Parathyroid adenoma (tissue), 2 donors: Measurements from ENCODE around the gene NAV2.

Experiments used
- H2AFZ ChIP-seq: fragments of 300-600 bp; sonication (generic); one replicate; pipeline ENCODE4 v1.7.0; 2017; ENCODE audit warnings: antibody characterized with exemption, mild to moderate bottlenecking
- H3K27ac ChIP-seq: fragments of 300-600 bp; sonication (generic); one replicate; pipeline ENCODE4 v1.7.0; 2017
- H3K27me3 ChIP-seq: fragments of 300-600 bp; sonication (generic); one replicate; pipeline ENCODE4 v1.7.0; 2017; ENCODE audit warnings: low read length; ENCODE audit not compliant: control insufficient read depth, insufficient read depth
- H3K36me3 ChIP-seq: fragments of 300-600 bp; sonication (generic); one replicate; pipeline ENCODE4 v1.7.0; 2017; ENCODE audit warnings: low read length; ENCODE audit not compliant: control insufficient read depth, insufficient read depth
- H3K4me1 ChIP-seq: fragments of 300-600 bp; sonication (generic); one replicate; pipeline ENCODE4 v1.7.0; 2017; ENCODE audit warnings: control low read depth
- H3K4me2 ChIP-seq: fragments of 300-600 bp; sonication (generic); one replicate; pipeline ENCODE4 v1.7.0; 2017; ENCODE audit warnings: low read length
- H3K4me3 ChIP-seq: fragments of 300-600 bp; sonication (generic); one replicate; pipeline ENCODE4 v1.7.0; 2017; ENCODE audit warnings: low read depth, low read length
- H3K79me2 ChIP-seq: fragments of 300-600 bp; sonication (generic); one replicate; pipeline ENCODE4 v1.7.0; 2017; ENCODE audit warnings: control low read depth
- H3K9ac ChIP-seq: fragments of 300-600 bp; sonication (generic); one replicate; pipeline ENCODE4 v1.7.0; 2017; ENCODE audit warnings: mild to moderate bottlenecking
- H3K9me3 ChIP-seq: fragments of 300-600 bp; sonication (generic); one replicate; pipeline ENCODE4 v1.7.0; 2017; ENCODE audit warnings: low read length; ENCODE audit not compliant: control insufficient read depth
- TF ChIP-seq, protein P1 (sequence below): fragments of 300-600 bp; sonication (generic); IDR thresholded peaks from one replicate; pipeline ENCODE4 v1.7.0; 2017; ENCODE audit warnings: antibody characterized with exemption, mild to moderate bottlenecking
- donor health status: primary hyperparathyroidism.

The NAV2 gene

DNA sequence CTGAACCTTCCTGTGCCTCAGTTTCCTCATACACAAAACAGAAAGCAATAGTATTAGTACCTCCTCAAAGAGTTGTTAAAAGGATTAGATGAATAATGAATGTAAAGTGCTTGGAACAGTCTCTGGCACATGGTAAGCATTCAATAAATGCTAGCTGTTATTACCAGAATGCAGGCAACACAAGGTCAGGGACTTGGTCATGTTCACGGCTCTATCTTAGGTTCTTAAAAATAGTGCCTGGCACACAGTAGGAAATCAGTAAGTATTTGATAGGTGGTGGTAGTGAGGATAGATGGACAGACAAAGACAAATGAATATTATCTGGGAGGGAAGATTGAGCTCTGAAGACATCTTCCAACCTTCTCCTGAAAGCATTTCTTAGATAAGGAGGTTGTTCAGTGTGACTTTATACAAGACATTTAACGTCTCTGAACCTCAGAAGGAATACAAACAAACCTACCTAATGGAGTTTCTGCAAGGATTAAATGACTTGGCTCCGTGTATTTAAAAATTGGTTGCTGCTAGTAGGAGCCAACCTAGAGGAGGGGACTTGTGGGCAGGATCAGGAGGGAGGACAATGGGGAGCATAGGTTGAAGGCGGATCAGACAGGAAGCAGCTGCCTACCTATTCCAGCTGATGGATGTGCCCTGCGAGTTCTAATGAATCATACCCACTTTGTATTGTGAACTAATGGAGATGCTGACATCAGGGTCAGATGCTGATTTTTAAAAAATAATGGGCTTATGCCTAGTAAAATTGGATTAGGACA lies 353.6 kb downstream of the NAV2 start:
- Histone ChIP-seq H3K36me3 (no peaks in the 10 kb centered on the region), H3K9ac (no peak overlapping the region), H3K9me3 (no peaks in the 10 kb centered on the region), H3K4me1 (no peaks in the 10 kb centered on the region), H3K79me2 (no peaks in the 10 kb centered on the region), H2AFZ (no peak overlapping the region), H3K27ac (no peak overlapping the region), H3K27me3 (no peaks in the 10 kb centered on the region), H3K4me3 (no peak overlapping the region), H3K4me2 (no peak overlapping the region)
- TF ChIP-seq, protein P1, sequence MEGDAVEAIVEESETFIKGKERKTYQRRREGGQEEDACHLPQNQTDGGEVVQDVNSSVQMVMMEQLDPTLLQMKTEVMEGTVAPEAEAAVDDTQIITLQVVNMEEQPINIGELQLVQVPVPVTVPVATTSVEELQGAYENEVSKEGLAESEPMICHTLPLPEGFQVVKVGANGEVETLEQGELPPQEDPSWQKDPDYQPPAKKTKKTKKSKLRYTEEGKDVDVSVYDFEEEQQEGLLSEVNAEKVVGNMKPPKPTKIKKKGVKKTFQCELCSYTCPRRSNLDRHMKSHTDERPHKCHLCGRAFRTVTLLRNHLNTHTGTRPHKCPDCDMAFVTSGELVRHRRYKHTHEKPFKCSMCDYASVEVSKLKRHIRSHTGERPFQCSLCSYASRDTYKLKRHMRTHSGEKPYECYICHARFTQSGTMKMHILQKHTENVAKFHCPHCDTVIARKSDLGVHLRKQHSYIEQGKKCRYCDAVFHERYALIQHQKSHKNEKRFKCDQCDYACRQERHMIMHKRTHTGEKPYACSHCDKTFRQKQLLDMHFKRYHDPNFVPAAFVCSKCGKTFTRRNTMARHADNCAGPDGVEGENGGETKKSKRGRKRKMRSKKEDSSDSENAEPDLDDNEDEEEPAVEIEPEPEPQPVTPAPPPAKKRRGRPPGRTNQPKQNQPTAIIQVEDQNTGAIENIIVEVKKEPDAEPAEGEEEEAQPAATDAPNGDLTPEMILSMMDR, result no peak

DNA sequence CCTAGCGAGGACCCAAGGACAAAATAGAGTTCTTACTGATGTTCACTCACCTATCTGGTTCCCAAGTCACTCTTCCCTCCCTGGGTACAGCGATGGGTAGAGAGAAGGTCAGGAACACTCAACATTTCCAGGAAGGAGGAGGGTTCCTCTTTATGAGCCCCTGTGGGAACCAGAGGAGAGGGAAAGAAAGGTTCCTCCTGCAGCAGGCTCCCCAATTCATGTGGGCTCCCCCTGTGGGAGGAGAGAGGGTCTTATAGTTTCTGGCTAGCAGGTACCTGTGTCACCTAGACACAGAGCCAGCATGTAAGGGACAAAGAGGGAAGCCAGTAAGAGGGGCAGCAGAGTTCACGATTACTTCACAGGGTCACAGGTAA lies 354.1 kb downstream of the NAV2 start:
- TF ChIP-seq, protein P1, result no peak
- H3K36me3 ChIP-seq, result no peaks in the 10 kb centered on the region
- no peak overlapping the region for H2AFZ ChIP-seq
- H3K9me3 ChIP-seq, result no peaks in the 10 kb centered on the region
- H3K4me3 ChIP-seq, result no peak overlapping the region
- H3K4me2 ChIP-seq, result no peak overlapping the region
- H3K79me2 ChIP-seq, result no peaks in the 10 kb centered on the region
- H3K4me1 ChIP-seq, result no peaks in the 10 kb centered on the region
- H3K9ac ChIP-seq, result no peak overlapping the region
- no peaks in the 10 kb centered on the region for H3K27me3 ChIP-seq
- no peak overlapping the region for H3K27ac ChIP-seq

DNA sequence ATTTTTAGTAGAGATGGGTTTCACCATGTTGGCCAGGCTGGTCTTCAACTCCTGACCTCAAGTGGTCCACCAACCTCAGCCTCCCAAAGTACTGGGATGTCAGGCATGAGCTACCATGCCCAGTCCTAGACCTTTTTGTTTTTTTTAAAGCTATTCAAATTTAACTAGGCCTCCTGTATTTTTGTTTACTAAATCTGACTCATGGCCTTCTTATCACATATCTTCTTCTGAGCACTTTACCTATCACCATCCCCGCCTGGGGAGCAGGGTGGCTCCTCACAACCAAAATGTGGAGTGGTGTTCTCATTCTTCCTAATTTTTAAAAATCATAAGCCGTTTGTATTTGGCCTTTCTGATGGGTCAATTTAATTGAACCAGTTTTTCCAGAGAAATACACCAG lies 355.0 kb downstream of the NAV2 start:
- no peaks in the 10 kb centered on the region for H3K9me3 ChIP-seq
- no peak overlapping the region for H2AFZ ChIP-seq
- TF ChIP-seq, protein P1, result no peak
- no peaks in the 10 kb centered on the region for H3K36me3 ChIP-seq
- no peak overlapping the region for H3K4me3 ChIP-seq
- no peaks in the 10 kb centered on the region for H3K79me2 ChIP-seq
- no peak overlapping the region for H3K4me2 ChIP-seq
- no peaks in the 10 kb centered on the region for H3K4me1 ChIP-seq
- H3K27me3 ChIP-seq, result no peaks in the 10 kb centered on the region
- H3K27ac ChIP-seq, result no peak overlapping the region
- H3K9ac ChIP-seq, result no peak overlapping the region

DNA sequence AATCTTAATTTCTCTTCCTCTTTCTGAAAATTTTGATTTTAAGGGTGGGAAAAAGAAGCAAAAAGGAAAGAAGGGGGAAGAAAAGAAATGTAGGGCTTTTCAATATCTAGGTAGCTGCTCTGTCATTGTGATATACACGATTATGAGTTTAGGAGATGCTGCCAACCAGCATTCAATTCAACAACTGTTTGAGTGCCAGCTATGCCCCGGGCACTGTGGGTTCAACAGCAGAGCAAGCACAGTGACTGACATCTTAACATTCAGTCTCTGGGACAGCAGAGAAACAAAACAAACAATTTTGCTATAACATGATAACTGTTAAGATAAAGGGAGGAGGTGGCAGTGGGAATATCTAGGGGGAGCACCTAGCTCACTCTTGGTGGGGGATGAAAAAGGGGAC lies 356.1 kb downstream of the NAV2 start:
- Histone ChIP-seq H3K36me3 (no peaks in the 10 kb centered on the region), H3K4me2 (no peak overlapping the region)

More for the DNA sequence above, 356.1 kb downstream of the NAV2 start:
- H3K9ac ChIP-seq, result no peak overlapping the region
- no peaks in the 10 kb centered on the region for H3K4me1 ChIP-seq
- no peak overlapping the region for H3K4me3 ChIP-seq
- no peaks in the 10 kb centered on the region for H3K79me2 ChIP-seq
- H2AFZ ChIP-seq, result no peak overlapping the region
- H3K27ac ChIP-seq, result no peak overlapping the region
- TF ChIP-seq, protein P1, result no peak
- no peaks in the 10 kb centered on the region for H3K9me3 ChIP-seq
- no peaks in the 10 kb centered on the region for H3K27me3 ChIP-seq
